K562 (cell line): Measurements from ENCODE around the gene PLD1.

ENCODE experiments used
- BACH1 ChIP-seq: fragments of 200-800 bp; sonication (Bioruptor generic); IDR thresholded peaks from 2 replicates; pipeline ENCODE4 v1.6.1; 2016; ENCODE audit warnings: missing genetic modification characterization, missing compliant biosample characterization
- CHD2 ChIP-seq: IDR thresholded peaks from 2 replicates; pipeline ENCODE4 v1.6.1; 2011; ENCODE audit warnings: low read depth, low read length
- EGR1 ChIP-seq: fragments of 450-650 bp; conservative IDR thresholded peaks from 2 replicates; pipeline ENCODE4 v1.6.1; 2017; ENCODE audit warnings: mild to moderate bottlenecking
- FOS ChIP-seq: IDR thresholded peaks from 3 replicates; pipeline ENCODE4 v1.6.1; 2011; ENCODE audit not compliant: insufficient read length; ENCODE audit errors: extremely low read depth
- GABPB1 ChIP-seq: sonication (generic); formaldehyde crosslinking; IDR thresholded peaks from 2 replicates; pipeline ENCODE4 v1.8.0; 2022; ENCODE audit warnings: mild to moderate bottlenecking, missing genetic modification reagents
- GATAD2B ChIP-seq: fragments of 450-650 bp; IDR thresholded peaks from 2 replicates; pipeline ENCODE4 v1.6.1; 2017; ENCODE audit warnings: mild to moderate bottlenecking, borderline replicate concordance
- HMG20A ChIP-seq: fragments of 450-650 bp; formaldehyde crosslinking; conservative IDR thresholded peaks from 2 replicates; pipeline ENCODE4 v1.4.0; 2020; ENCODE audit warnings: mild to moderate bottlenecking, mixed read lengths
- IRF2 ChIP-seq: sonication (generic); formaldehyde crosslinking; IDR thresholded peaks from 2 replicates; pipeline ENCODE4 v1.8.1; 2022; ENCODE audit warnings: mild to moderate bottlenecking, missing genetic modification reagents
- MAFK ChIP-seq: IDR thresholded peaks from 2 replicates; pipeline ENCODE4 v1.6.1; 2011; ENCODE audit warnings: low read length, improper control_type of control experiment
- NRF1 ChIP-seq, 2 experiments: fragments of 450-650 bp; IDR thresholded peaks in 1 of 2; conservative IDR thresholded peaks in 1 of 2; 2 replicates each; pipeline ENCODE4 v1.6.1; 2014; ENCODE audit warnings: mild to moderate bottlenecking in 2 of 2
- RAD51 ChIP-seq: fragments of 450-650 bp; IDR thresholded peaks from 2 replicates; pipeline ENCODE4 v1.7.1; 2016; ENCODE audit warnings: low read depth, mild to moderate bottlenecking, borderline replicate concordance
- ZNF12 ChIP-seq: sonication (generic); formaldehyde crosslinking; IDR thresholded peaks from 2 replicates; pipeline ENCODE4 v1.4.0; 2020; ENCODE audit warnings: mild to moderate bottlenecking, missing genetic modification reagents
- TF ChIP-seq, protein P1 (sequence below), 3 experiments: IDR thresholded peaks in 2 of 3; conservative IDR thresholded peaks in 1 of 3; 2 replicates each; pipeline ENCODE4 v1.5.1; 2011 to 2012; ENCODE audit warnings: low read length in 3 of 3, mild to moderate bottlenecking in 3 of 3, control low read depth in 2 of 3, improper control_type of control experiment in 1 of 3, inconsistent platforms in 1 of 3, low read depth in 1 of 3, mixed read lengths in 1 of 3, moderate library complexity in 1 of 3; ENCODE audit not compliant: insufficient read depth in 2 of 3

DNA sequence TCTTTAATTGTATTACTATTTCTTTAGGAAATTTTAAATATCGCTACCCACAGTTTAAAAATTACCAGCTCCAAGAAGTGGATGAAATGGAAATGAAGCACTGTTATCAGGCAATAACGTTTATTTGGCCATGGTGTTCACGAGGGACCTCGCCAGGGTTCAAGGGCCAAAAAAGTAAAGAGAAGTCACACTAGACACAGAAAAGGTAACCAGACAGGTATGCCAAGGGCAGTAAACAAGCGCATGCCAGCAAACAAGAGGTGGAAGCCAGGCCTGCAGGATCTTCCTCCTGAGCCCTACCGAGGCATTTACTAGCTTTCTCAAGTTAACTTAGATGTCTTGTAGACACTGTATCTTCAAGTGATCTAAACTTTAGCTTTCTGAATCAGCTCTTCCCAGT, 113.5 kb downstream of the PLD1 start:
- TF ChIP-seq, protein P1, sequence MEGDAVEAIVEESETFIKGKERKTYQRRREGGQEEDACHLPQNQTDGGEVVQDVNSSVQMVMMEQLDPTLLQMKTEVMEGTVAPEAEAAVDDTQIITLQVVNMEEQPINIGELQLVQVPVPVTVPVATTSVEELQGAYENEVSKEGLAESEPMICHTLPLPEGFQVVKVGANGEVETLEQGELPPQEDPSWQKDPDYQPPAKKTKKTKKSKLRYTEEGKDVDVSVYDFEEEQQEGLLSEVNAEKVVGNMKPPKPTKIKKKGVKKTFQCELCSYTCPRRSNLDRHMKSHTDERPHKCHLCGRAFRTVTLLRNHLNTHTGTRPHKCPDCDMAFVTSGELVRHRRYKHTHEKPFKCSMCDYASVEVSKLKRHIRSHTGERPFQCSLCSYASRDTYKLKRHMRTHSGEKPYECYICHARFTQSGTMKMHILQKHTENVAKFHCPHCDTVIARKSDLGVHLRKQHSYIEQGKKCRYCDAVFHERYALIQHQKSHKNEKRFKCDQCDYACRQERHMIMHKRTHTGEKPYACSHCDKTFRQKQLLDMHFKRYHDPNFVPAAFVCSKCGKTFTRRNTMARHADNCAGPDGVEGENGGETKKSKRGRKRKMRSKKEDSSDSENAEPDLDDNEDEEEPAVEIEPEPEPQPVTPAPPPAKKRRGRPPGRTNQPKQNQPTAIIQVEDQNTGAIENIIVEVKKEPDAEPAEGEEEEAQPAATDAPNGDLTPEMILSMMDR (IDR thresholded peaks at IDR 0.05 in 2 of 3, conservative IDR thresholded peaks at IDR 0.05 in 1 of 3; ENCODE audit: insufficient read depth in 2 of 3, low read depth in 1 of 3, low read length in 3 of 3) = no peak
- TF ChIP-seq GABPB1 (CRISPR knock-in tag) = no peak
- no peak for TF ChIP-seq EGR1
- no peak for TF ChIP-seq HMG20A
- TF ChIP-seq BACH1 = no peak
- no peak for TF ChIP-seq IRF2
- no peak for TF ChIP-seq RAD51
- TF ChIP-seq GATAD2B = no peak
- no peak for TF ChIP-seq FOS
- no peak for TF ChIP-seq ZNF12 (CRISPR knock-in tag)
- no peak for TF ChIP-seq NRF1 (conservative IDR thresholded peaks at IDR 0.05 in 1 of 2, IDR thresholded peaks at IDR 0.05 in 1 of 2)
- TF ChIP-seq CHD2 = no peak
- no peak for TF ChIP-seq MAFK
